Osteoblast (primary cell): ENCODE results near the gene ZNF692. TPM values are rescaled to one million over a fixed set of nuclear protein-coding genes. Genes with fewer than 3 reads are reported as not detected.

Source experiments
- DNase-seq: peaks from one replicate; pipeline ENCODE4 v3.0.0; 2011; ENCODE audit warnings: low spot score, mixed read lengths; ENCODE audit not compliant: insufficient read length; ENCODE audit errors: missing footprints
- H2AFZ ChIP-seq: 2 replicates; pipeline ENCODE4 v1.6.0; 2011; ENCODE audit warnings: mild to moderate bottlenecking, low read length
- H3K27ac ChIP-seq: 2 replicates; pipeline ENCODE4 v1.5.1; 2011; ENCODE audit warnings: mild to moderate bottlenecking, low read depth, low read length, moderate library complexity
- H3K27me3 ChIP-seq: 2 replicates; pipeline ENCODE4 v1.6.0; 2012; ENCODE audit warnings: mild to moderate bottlenecking, control low read depth, inconsistent platforms, low read length, moderate library complexity; ENCODE audit not compliant: insufficient read depth
- H3K36me3 ChIP-seq: 2 replicates; pipeline ENCODE4 v1.5.1; 2011; ENCODE audit warnings: mild to moderate bottlenecking, low read length, control low read depth, moderate library complexity; ENCODE audit not compliant: insufficient read depth
- H3K4me1 ChIP-seq: 2 replicates; pipeline ENCODE4 v1.5.1; 2011; ENCODE audit warnings: mild to moderate bottlenecking, low read length, control low read depth, moderate library complexity; ENCODE audit not compliant: insufficient read depth
- H3K4me2 ChIP-seq: 2 replicates; pipeline ENCODE4 v1.6.0; 2011; ENCODE audit warnings: mild to moderate bottlenecking, low read length; ENCODE audit not compliant: insufficient read depth
- H3K4me3 ChIP-seq: fragments of 200-600 bp; sonication (generic); 3 replicates; pipeline ENCODE4 v1.5.1; 2012; ENCODE audit warnings: mild to moderate bottlenecking, low read length, inconsistent platforms; ENCODE audit not compliant: insufficient read depth
- H3K79me2 ChIP-seq: 2 replicates; pipeline ENCODE4 v1.6.0; 2012; ENCODE audit warnings: mild to moderate bottlenecking, low read length, control low read depth, inconsistent platforms; ENCODE audit not compliant: insufficient read depth
- H3K9me3 ChIP-seq: 2 replicates; pipeline ENCODE4 v1.5.1; 2011; ENCODE audit warnings: low read depth, low read length, control low read depth
- H4K20me1 ChIP-seq: 2 replicates; pipeline ENCODE4 v1.6.0; 2012; ENCODE audit warnings: mild to moderate bottlenecking, low read length, control low read depth; ENCODE audit not compliant: insufficient read depth
- total RNA-seq: library from RNA; depleted of rRNA; stranded (reverse); fragments of >200 nt; gene quantifications from 2 replicates; pipeline ENCODE4 v1.2.3, GENCODE V29; 2012
- TF ChIP-seq, protein P1 (sequence below): IDR thresholded peaks from 2 replicates; pipeline ENCODE4 v1.5.1; 2011; ENCODE audit warnings: mild to moderate bottlenecking, low read depth, low read length, moderate library complexity; ENCODE audit errors: extremely low read depth

The ZNF692 gene
- total RNA-seq, 1 donor, result 12.3 TPM

DNA sequence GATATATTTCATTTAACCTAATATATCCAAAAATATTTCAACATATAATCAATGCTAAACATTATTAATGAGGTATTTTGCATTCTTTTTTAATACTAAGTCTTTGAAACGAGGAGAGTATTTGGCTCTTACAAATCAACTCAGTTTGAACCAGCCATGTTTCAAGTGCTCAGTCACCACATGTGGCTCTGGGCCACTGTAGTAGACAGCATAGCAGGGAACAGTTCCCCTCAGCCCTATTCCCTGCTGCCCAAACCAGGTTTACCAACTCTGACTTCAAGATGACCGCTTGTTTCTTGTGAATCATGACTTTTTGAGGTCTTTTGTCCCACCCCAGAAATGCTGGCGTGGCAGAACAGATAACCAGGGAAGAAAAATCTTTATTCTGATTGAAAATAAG lies 15.2 kb downstream of the ZNF692 start:
- no peaks in the 10 kb centered on the region for H3K27me3 ChIP-seq
- H3K79me2 ChIP-seq, result peaks cover 40% of the 10 kb centered on the region

DNA sequence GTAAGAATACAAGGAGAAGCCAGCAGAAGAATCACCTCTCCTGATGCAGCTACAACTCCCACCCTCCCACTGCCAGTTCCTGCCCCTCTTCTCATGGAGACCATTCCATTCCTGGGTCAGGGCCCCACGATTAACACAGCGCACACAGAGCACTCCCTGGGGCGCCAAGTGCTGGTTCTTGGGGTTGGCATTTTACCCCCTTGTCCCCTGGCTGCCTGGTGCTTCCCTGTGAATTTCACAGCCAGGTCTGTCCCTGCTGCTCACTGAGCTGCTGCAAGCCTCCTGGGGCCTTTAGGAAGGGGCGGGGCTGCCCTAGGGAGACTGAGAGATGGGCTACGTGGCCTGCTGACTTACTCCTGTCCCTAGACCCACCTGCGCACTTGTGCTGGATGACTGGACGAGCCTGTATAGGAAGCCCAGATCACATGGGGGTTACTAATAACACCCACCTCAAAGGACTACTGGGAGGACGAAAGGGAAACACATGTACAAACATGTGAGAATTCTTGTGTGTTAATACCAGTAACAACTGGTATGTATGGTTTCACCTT lies 16.0 kb downstream of the ZNF692 start:
- Histone ChIP-seq H3K4me1 (peaks cover 33% of the 10 kb centered on the region), H3K9me3 (no peaks in the 10 kb centered on the region), H3K36me3 (peaks cover 24% of the 10 kb centered on the region), H2AFZ (peak overlapping the region; percentile 27), H3K4me2 (no peak overlapping the region), H3K27me3 (no peaks in the 10 kb centered on the region), H3K27ac (peak overlapping the region; percentile 77), H3K4me3 (no peak overlapping the region), H3K79me2 (peaks cover 40% of the 10 kb centered on the region), H4K20me1 (no peaks in the 10 kb centered on the region)
- DNase-seq, result peak; percentile 72
- TF ChIP-seq, protein P1, sequence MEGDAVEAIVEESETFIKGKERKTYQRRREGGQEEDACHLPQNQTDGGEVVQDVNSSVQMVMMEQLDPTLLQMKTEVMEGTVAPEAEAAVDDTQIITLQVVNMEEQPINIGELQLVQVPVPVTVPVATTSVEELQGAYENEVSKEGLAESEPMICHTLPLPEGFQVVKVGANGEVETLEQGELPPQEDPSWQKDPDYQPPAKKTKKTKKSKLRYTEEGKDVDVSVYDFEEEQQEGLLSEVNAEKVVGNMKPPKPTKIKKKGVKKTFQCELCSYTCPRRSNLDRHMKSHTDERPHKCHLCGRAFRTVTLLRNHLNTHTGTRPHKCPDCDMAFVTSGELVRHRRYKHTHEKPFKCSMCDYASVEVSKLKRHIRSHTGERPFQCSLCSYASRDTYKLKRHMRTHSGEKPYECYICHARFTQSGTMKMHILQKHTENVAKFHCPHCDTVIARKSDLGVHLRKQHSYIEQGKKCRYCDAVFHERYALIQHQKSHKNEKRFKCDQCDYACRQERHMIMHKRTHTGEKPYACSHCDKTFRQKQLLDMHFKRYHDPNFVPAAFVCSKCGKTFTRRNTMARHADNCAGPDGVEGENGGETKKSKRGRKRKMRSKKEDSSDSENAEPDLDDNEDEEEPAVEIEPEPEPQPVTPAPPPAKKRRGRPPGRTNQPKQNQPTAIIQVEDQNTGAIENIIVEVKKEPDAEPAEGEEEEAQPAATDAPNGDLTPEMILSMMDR, result no peak

More for the DNA sequence above, 15.2 kb downstream of the ZNF692 start:
- Histone ChIP-seq H4K20me1 (no peaks in the 10 kb centered on the region), H3K4me2 (no peak overlapping the region), H3K4me3 (no peak overlapping the region), H3K9me3 (no peaks in the 10 kb centered on the region), H3K36me3 (peaks cover 33% of the 10 kb centered on the region), H2AFZ (no peak overlapping the region), H3K27ac (no peak overlapping the region), H3K4me1 (peaks cover 33% of the 10 kb centered on the region)
- DNase-seq, result no peak
- TF ChIP-seq, protein P1, result no peak

GRCh38 chr1:248841702-248842395 lies 17.0 kb downstream of the ZNF692 start:
- Histone ChIP-seq H2AFZ (peak overlapping the region; percentile 27), H3K4me3 (no peak overlapping the region), H3K27ac (peak overlapping the region; percentile 77), H3K4me2 (peak overlapping the region; percentile 57), H3K9me3 (no peaks in the 10 kb centered on the region), H3K79me2 (peaks cover 40% of the 10 kb centered on the region), H3K27me3 (no peaks in the 10 kb centered on the region), H3K36me3 (peaks cover 14% of the 10 kb centered on the region), H4K20me1 (no peaks in the 10 kb centered on the region), H3K4me1 (peaks cover 37% of the 10 kb centered on the region)
- TF ChIP-seq, protein P1, result peak; percentile 60
- DNase-seq, result peak; percentile 79

DNA sequence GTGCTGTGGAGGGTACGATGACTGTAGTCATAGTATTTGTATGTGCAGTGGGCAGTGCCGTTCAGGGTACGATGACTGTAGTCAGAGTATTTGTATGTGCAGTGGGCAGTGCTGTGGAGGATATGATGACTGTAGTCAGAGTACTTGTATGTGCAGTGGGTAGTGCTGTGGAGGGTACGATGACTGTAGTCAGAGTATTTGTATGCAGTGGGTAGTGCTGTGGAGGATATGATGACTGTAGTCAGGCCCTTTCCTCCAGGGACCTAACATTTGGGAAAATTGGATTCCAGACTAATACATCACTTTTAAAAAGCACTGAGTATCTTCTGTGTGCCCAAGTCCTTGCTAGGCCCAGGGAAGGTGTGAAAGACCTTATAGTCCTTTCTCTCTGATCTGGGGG lies 17.9 kb downstream of the ZNF692 start:
- Histone ChIP-seq H3K9me3 (no peaks in the 10 kb centered on the region), H3K27me3 (no peaks in the 10 kb centered on the region), H3K4me1 (peaks cover 37% of the 10 kb centered on the region), H3K4me3 (no peak overlapping the region), H3K27ac (peak overlapping the region; percentile 77), H4K20me1 (no peaks in the 10 kb centered on the region), H2AFZ (no peak overlapping the region), H3K36me3 (peaks cover 9% of the 10 kb centered on the region), H3K79me2 (peaks cover 40% of the 10 kb centered on the region), H3K4me2 (peak overlapping the region; percentile 57)
- DNase-seq, result peak; percentile 88
- TF ChIP-seq, protein P1, result no peak
